Astrocyte (in vitro differentiated cells and primary cell): Measurements from ENCODE around the gene TYROBP. TPM values are rescaled to one million over a fixed set of nuclear protein-coding genes. Genes with fewer than 3 reads are reported as not detected.

Experiments used
- DNase-seq: peaks from one replicate; pipeline ENCODE4 v3.0.0-alpha.2; 2010; ENCODE audit warnings: low read depth
- FAIRE-seq: peaks from 2 replicates; lab custom pipeline; 2011; peaks lifted over from hg19 to GRCh38; lab: Jason Lieb, UNC
- H2AFZ ChIP-seq: 2 replicates; pipeline ENCODE4 v1.6.0; 2012; ENCODE audit warnings: low read depth, low read length, inconsistent platforms
- H3K27ac ChIP-seq: 2 replicates; pipeline ENCODE4 v1.5.1; 2011; ENCODE audit warnings: low read depth, low read length, inconsistent platforms
- H3K27me3 ChIP-seq: 2 replicates; pipeline ENCODE4 v1.6.0; 2011; ENCODE audit warnings: low read length, inconsistent platforms; ENCODE audit not compliant: insufficient read depth
- H3K36me3 ChIP-seq: 2 replicates; pipeline ENCODE4 v1.5.1; 2011; ENCODE audit warnings: low read length, inconsistent platforms; ENCODE audit not compliant: insufficient read depth
- H3K4me1 ChIP-seq: 2 replicates; pipeline ENCODE4 v1.5.1; 2011; ENCODE audit warnings: low read length, inconsistent platforms; ENCODE audit not compliant: insufficient read depth
- H3K4me2 ChIP-seq: 2 replicates; pipeline ENCODE4 v1.6.0; 2012; ENCODE audit warnings: low read length, inconsistent platforms
- H3K4me3 ChIP-seq: 2 replicates; pipeline ENCODE4 v1.5.1; 2011; ENCODE audit warnings: low read depth, mild to moderate bottlenecking, low read length, inconsistent platforms; ENCODE audit not compliant: insufficient read depth
- H3K79me2 ChIP-seq: 2 replicates; pipeline ENCODE4 v1.6.0; 2012; ENCODE audit warnings: mild to moderate bottlenecking, low read length, inconsistent platforms; ENCODE audit not compliant: insufficient read depth
- H3K9ac ChIP-seq: 2 replicates; pipeline ENCODE4 v1.6.0; 2012; ENCODE audit warnings: mild to moderate bottlenecking, low read length, inconsistent platforms
- H3K9me3 ChIP-seq: 2 replicates; pipeline ENCODE4 v1.5.1; 2012; ENCODE audit warnings: low read depth, mild to moderate bottlenecking, low read length, inconsistent platforms; ENCODE audit not compliant: insufficient read depth
- H4K20me1 ChIP-seq: 2 replicates; pipeline ENCODE4 v1.6.0; 2012; ENCODE audit warnings: low read length, inconsistent platforms; ENCODE audit not compliant: insufficient read depth
- H3K27ac Mint-ChIP-seq: one replicate; pipeline ENCODE4 v1.8.0; 2021; ENCODE audit warnings: mild to moderate bottlenecking, mixed read lengths; ENCODE audit not compliant: unreplicated experiment
- H3K27me3 Mint-ChIP-seq: one replicate; pipeline ENCODE4 v1.8.0; 2021; ENCODE audit warnings: low read depth, mixed read lengths; ENCODE audit not compliant: unreplicated experiment
- H3K36me3 Mint-ChIP-seq: one replicate; pipeline ENCODE4 v1.8.0; 2021; ENCODE audit warnings: low read depth, mixed read lengths; ENCODE audit not compliant: unreplicated experiment
- H3K4me1 Mint-ChIP-seq: one replicate; pipeline ENCODE4 v1.8.0; 2021; ENCODE audit warnings: low read depth, mixed read lengths; ENCODE audit not compliant: unreplicated experiment
- H3K4me3 Mint-ChIP-seq: one replicate; pipeline ENCODE4 v1.8.0; 2021; ENCODE audit warnings: mild to moderate bottlenecking, moderate library complexity, mixed read lengths; ENCODE audit not compliant: unreplicated experiment
- H3K9me3 Mint-ChIP-seq: one replicate; pipeline ENCODE4 v1.8.0; 2021; ENCODE audit warnings: mild to moderate bottlenecking, mixed read lengths; ENCODE audit not compliant: unreplicated experiment
- CTCF ChIP-seq: IDR thresholded peaks from 2 replicates; pipeline ENCODE4 v1.5.1; 2011; ENCODE audit warnings: low read depth, mild to moderate bottlenecking, inconsistent platforms, low read length, moderate library complexity; ENCODE audit not compliant: insufficient read depth
- EZH2 ChIP-seq: IDR thresholded peaks from 2 replicates; pipeline ENCODE4 v1.6.1; 2012; ENCODE audit warnings: mild to moderate bottlenecking, low read length, inconsistent platforms; ENCODE audit not compliant: insufficient read depth
- total RNA-seq: library from RNA; stranded (reverse); gene quantifications from 2 replicates; pipeline ENCODE4 v1.2.1, GENCODE V29; 2021

The TYROBP gene
- total RNA-seq, 1 donor from 2014 or later = not detected

- H3K4me1 ChIP-seq = peaks cover 23% of the 10 kb centered on the region
- H3K27me3 ChIP-seq = no peaks in the 10 kb centered on the region
- no peaks in the 10 kb centered on the region for H3K36me3 ChIP-seq
- Mint-ChIP-seq H3K36me3 (peaks cover 4% of the 10 kb centered on the region), H3K4me1 (peaks cover 11% of the 10 kb centered on the region), H3K4me3 (peak overlapping the region; percentile 81), H3K27me3 (no peaks in the 10 kb centered on the region), H3K27ac (no peak overlapping the region), H3K9me3 (no peaks in the 10 kb centered on the region)
- H3K4me3 ChIP-seq = peak overlapping the region; percentile 60
- no peaks in the 10 kb centered on the region for H3K9me3 ChIP-seq
- H3K79me2 ChIP-seq = peaks cover 15% of the 10 kb centered on the region
- TF ChIP-seq CTCF (no peak), EZH2 (no peak)
- DNase-seq (no peak), FAIRE-seq (no peak)
- H3K27ac ChIP-seq = no peak overlapping the region
- peak overlapping the region; percentile 80 for H3K9ac ChIP-seq
- H4K20me1 ChIP-seq = peaks cover 20% of the 10 kb centered on the region
- H2AFZ ChIP-seq = no peak overlapping the region
- peak overlapping the region; percentile 100 for H3K4me2 ChIP-seq
Measured at GRCh38 chr19:35936738-35937268, 28.7 kb upstream of the TYROBP start.

GRCh38 chr19:35935911-35936737 lies 28.0 kb upstream of the TYROBP start, which contains the start of gene LRFN3:
Gene LRFN3 (plus strand): TSS chr19:35936374. CDS start chr19:35939426, 3,052 bp downstream.
- Mint-ChIP-seq H3K36me3 (peaks cover 4% of the 10 kb centered on the region), H3K4me1 (peaks cover 11% of the 10 kb centered on the region), H3K4me3 (peak within 1 kb of the TSS; percentile 82), H3K9me3 (no peaks in the 10 kb centered on the region), H3K27ac (peak within 1 kb of the TSS; percentile 0), H3K27me3 (no peaks in the 10 kb centered on the region)
- peak within 1 kb of the TSS; percentile 75 for H3K4me3 ChIP-seq
- peak within 1 kb of the TSS; percentile 100 for H3K4me2 ChIP-seq
- H3K9me3 ChIP-seq = no peaks in the 10 kb centered on the region
- H3K79me2 ChIP-seq = peaks cover 15% of the 10 kb centered on the region
- peak within 1 kb of the TSS; percentile 97 for H2AFZ ChIP-seq
- H3K9ac ChIP-seq = peak within 1 kb of the TSS; percentile 80
- peak; percentile 52 for DNase-seq
- no peak within 1 kb of the TSS for H3K27ac ChIP-seq
- FAIRE-seq = no peak
- peaks cover 25% of the 10 kb centered on the region for H3K4me1 ChIP-seq
- H3K27me3 ChIP-seq = no peaks in the 10 kb centered on the region
- H3K36me3 ChIP-seq = no peaks in the 10 kb centered on the region
- peaks cover 20% of the 10 kb centered on the region for H4K20me1 ChIP-seq
- TF ChIP-seq EZH2 (no peak), CTCF (no peak)
